22Rv1 (cell line): ENCODE data around the gene WWOX.

Source experiments
- ZFX ChIP-seq: fragments of 450-650 bp; IDR thresholded peaks from 2 replicates; pipeline ENCODE4 v1.6.1; 2017; ENCODE audit warnings: antibody characterized with exemption, borderline replicate concordance
- TF ChIP-seq, protein P1 (sequence below): fragments of 450-650 bp; IDR thresholded peaks from 2 replicates; pipeline ENCODE4 v1.5.1; 2017; ENCODE audit warnings: mild to moderate bottlenecking

DNA sequence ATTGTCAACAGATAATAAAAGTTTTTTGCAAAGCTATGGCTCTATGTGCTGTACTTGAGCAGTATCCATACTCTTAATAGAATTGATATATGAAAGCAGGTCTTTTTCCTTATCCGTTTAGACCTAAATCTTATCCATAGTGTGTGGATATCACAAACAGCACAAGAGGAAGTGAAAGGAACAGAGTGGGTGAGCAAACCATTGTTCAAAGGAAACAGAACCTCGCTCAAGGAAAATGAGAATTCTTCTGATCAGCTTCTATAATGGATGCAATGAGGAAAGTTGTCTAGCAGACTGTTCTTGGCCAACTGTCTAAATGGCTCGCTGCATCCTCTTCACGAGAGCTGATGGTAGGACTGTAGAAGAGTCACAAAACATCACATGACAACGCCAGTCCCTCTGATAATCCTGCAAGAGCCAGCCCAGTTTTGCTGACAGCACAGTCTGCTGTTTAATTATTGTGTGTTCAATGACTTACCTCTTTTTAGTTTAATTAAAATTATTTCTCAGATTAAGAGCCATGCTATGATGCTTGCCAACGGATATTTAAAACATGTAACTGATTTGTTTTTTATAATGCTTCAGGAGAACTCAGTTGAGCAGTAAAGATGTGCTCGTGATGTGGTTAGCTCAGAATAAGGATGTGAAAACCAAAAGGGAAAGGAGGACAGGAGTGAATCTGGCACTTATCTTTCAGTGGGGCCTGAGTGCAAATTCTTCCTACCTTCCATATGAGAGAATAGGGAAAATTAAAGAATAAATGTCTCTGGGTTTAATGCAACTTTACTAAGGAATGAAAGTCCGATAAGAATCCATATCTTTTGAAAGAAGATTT, 38.5 kb downstream of the WWOX start:
- TF ChIP-seq, protein P1, sequence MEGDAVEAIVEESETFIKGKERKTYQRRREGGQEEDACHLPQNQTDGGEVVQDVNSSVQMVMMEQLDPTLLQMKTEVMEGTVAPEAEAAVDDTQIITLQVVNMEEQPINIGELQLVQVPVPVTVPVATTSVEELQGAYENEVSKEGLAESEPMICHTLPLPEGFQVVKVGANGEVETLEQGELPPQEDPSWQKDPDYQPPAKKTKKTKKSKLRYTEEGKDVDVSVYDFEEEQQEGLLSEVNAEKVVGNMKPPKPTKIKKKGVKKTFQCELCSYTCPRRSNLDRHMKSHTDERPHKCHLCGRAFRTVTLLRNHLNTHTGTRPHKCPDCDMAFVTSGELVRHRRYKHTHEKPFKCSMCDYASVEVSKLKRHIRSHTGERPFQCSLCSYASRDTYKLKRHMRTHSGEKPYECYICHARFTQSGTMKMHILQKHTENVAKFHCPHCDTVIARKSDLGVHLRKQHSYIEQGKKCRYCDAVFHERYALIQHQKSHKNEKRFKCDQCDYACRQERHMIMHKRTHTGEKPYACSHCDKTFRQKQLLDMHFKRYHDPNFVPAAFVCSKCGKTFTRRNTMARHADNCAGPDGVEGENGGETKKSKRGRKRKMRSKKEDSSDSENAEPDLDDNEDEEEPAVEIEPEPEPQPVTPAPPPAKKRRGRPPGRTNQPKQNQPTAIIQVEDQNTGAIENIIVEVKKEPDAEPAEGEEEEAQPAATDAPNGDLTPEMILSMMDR = no peak
- TF ChIP-seq ZFX = no peak
